Activated CD4-positive, alpha-beta T cell treated with anti-CD3 and anti-CD28 coated beads for 36 hours (primary cell): ENCODE measurements around the gene MEGF11. TPM values are rescaled to one million over a fixed set of nuclear protein-coding genes. Genes with fewer than 3 reads are reported as not detected.

Experiments
- ATAC-seq: fragments of 200-7000 bp; cut with Tn5 transposase; one replicate; pipeline ENCODE4 v1.10.0; 2021; ENCODE audit warnings: mild to moderate bottlenecking, moderate library complexity
- CTCF ChIA-PET: fragments of 350-600 bp; sonication (Branson Sonifier 250); formaldehyde crosslinking; loops from one replicate; lab custom pipeline; 2021; ENCODE audit warnings: antibody characterized with exemption; lab: Charles Lee
- POLR2A ChIA-PET: fragments of 350-600 bp; sonication (Branson Sonifier 250); formaldehyde crosslinking; loops from one replicate; lab custom pipeline; 2021; ENCODE audit warnings: antibody characterized with exemption, inconsistent platforms; lab: Charles Lee
- DNase-seq: peaks from one replicate; pipeline ENCODE4 v3.0.0-alpha.2; 2020
- H3K27ac Mint-ChIP-seq: one replicate; pipeline ENCODE4 v1.8.0; 2021; ENCODE audit warnings: mixed read lengths
- H3K27me3 Mint-ChIP-seq: one replicate; pipeline ENCODE4 v1.8.0; 2021; ENCODE audit warnings: mixed read lengths
- H3K36me3 Mint-ChIP-seq: one replicate; pipeline ENCODE4 v1.8.0; 2021; ENCODE audit warnings: low read depth, mixed read lengths
- H3K4me1 Mint-ChIP-seq: one replicate; pipeline ENCODE4 v1.8.0; 2021; ENCODE audit warnings: mixed read lengths
- H3K4me3 Mint-ChIP-seq: one replicate; pipeline ENCODE4 v1.8.0; 2021; ENCODE audit warnings: mild to moderate bottlenecking, moderate library complexity, mixed read lengths
- H3K9me3 Mint-ChIP-seq: one replicate; pipeline ENCODE4 v1.8.0; 2021; ENCODE audit warnings: low read depth, mixed read lengths
- intact Hi-C, 2 experiments: fragments of 100-400 bp; cut with DNase I in 1 of 2; cut with micrococcal nuclease in 1 of 2; formaldehyde crosslinking; loops; one replicate each; pipeline versions ENCODE4 v1.14.2 to v1.15.1; 2022 to 2024; cut with DNase I, micrococcal nuclease
- total RNA-seq, 2 experiments: library from RNA; stranded (reverse); gene quantifications; one replicate each; pipeline ENCODE4 v1.2.3, GENCODE V29; 2021

Gene MEGF11
- total RNA-seq, result not detected

- Mint-ChIP-seq H3K27me3 (peaks cover 59% of the 10 kb centered on the region), H3K27ac (no peak within 1 kb of the TSS), H3K36me3 (no peaks in the 10 kb centered on the region), H3K9me3 (no peaks in the 10 kb centered on the region), H3K4me1 (peaks cover 6% of the 10 kb centered on the region), H3K4me3 (peak within 1 kb of the TSS; percentile 59)
- CTCF ChIA-PET, result interaction anchor here (1.1 kb wide), 1 partner anchor 34 kb away, joined by 3 read pairs; no protein-coding TSS in a partner anchor
- POLR2A ChIA-PET, result no interaction called here
- no peak for ATAC-seq
- intact Hi-C loops, result loop anchor here in 1 of 2 experiments (5.0 kb wide), 1 partner anchor 39 kb away; the partner anchor contains the start of gene DIS3L
- DNase-seq, result peak; percentile 15
These were observed at the start of gene MEGF11 for GRCh38 chr15:66253418-66254088. Gene MEGF11 (minus strand): TSS chr15:66253750. CDS start chr15:66128403, 125,347 bp downstream.

GRCh38 chr15:66302489-66303278 is 49.1 kb upstream of the MEGF11 start:
- ChIA-PET CTCF (interaction anchor here (0.6 to 1.1 kb wide), 2 partner anchors 10 to 69 kb away, joined by 3 read pairs; no protein-coding TSS in a partner anchor), POLR2A (no interaction called here)
- Mint-ChIP-seq H3K27me3 (no peaks in the 10 kb centered on the region), H3K36me3 (peaks cover 10% of the 10 kb centered on the region), H3K4me1 (no peaks in the 10 kb centered on the region), H3K9me3 (no peaks in the 10 kb centered on the region), H3K27ac (peak overlapping the region; percentile 1), H3K4me3 (no peak overlapping the region)
- ATAC-seq, result no peak
- no peak for DNase-seq
- intact Hi-C loops, result no loop called here

GRCh38 chr15:66298803-66299251 is 45.3 kb upstream of the MEGF11 start:
- peaks cover 12% of the 10 kb centered on the region for H3K36me3 Mint-ChIP-seq
- CTCF ChIA-PET, result interaction anchor here (0.8 kb wide), 1 partner anchor 10 kb away, joined by 8 read pairs; no protein-coding TSS in a partner anchor
- no peaks in the 10 kb centered on the region for H3K27me3 Mint-ChIP-seq
- peak overlapping the region; percentile 2 for H3K27ac Mint-ChIP-seq
- H3K9me3 Mint-ChIP-seq, result no peaks in the 10 kb centered on the region
- POLR2A ChIA-PET, result no interaction called here
- no peak for ATAC-seq
- no peak overlapping the region for H3K4me3 Mint-ChIP-seq
- no peak for DNase-seq
- intact Hi-C loops, result loop anchor here in 1 of 2 experiments (10.0 kb wide), 1 partner anchor 684 kb away; the partner anchor contains the start of gene INTS14
- peaks cover 26% of the 10 kb centered on the region for H3K4me1 Mint-ChIP-seq

DNA sequence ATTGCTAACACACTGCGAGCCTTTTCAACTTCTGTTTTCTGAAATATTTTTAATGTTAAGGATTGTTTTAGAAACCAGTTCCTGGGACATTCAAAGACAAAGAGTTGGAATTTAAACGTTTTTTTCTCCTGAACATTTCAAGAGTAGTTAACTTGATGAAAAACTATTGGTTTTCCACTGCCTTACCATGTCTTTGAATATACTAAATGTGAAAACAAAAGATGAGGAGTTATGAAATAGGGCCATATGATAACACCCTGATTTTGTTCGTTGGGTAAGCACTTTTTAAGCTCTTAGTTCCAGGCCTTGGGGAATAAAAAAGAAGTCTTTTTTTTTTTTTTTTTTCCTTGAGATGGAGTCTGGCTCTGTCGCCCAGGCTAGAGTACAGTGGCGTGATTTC is 42.6 kb upstream of the MEGF11 start:
- Mint-ChIP-seq H3K27ac (no peak overlapping the region), H3K4me1 (peaks cover 40% of the 10 kb centered on the region), H3K36me3 (peaks cover 11% of the 10 kb centered on the region), H3K9me3 (no peaks in the 10 kb centered on the region), H3K4me3 (no peak overlapping the region), H3K27me3 (no peaks in the 10 kb centered on the region)
- ChIA-PET CTCF (interaction anchor here (1.6 kb wide), 1 partner anchor 202 kb away, joined by 9 read pairs; the partner anchor contains the start of gene SNAPC5), POLR2A (no interaction called here)
- no peak for DNase-seq
- ATAC-seq, result no peak
- intact Hi-C loops, result loop anchor here in 1 of 2 experiments (10.0 kb wide), 1 partner anchor 681 kb away; the partner anchor contains the start of gene INTS14

DNA sequence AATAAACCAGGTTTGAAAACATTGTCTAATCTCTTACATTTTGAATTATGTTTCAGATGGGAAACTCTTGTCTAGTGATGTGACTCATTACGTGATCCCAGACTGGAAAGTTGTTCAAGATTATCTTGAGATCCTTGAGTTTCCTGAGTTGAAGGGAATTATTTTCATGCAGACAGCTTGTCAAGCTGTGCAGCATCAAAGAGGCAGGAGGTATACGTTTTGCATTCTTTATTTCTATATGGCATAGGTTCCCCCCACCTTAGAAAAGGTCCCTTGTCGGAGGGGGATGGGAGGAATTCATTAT is 41.3 kb upstream of the MEGF11 start:
- CTCF ChIA-PET, result interaction anchor here (0.6 to 1.6 kb wide), 5 partner anchors 9 to 254 kb away, joined by 3 to 9 read pairs (median 3); partner anchors contain the start of gene SNAPC5
- Mint-ChIP-seq H3K4me3 (peak overlapping the region; percentile 86), H3K36me3 (peaks cover 3% of the 10 kb centered on the region), H3K9me3 (no peaks in the 10 kb centered on the region), H3K4me1 (peaks cover 49% of the 10 kb centered on the region), H3K27ac (peak overlapping the region; percentile 88), H3K27me3 (no peaks in the 10 kb centered on the region)
- DNase-seq, result no peak
- intact Hi-C loops, result loop anchor here (1.0 to 10.0 kb wide), 7 partner anchors 43 to 680 kb away; partner anchors contain the start of genes INTS14 (in 1 of the 2), MAP2K1 (in 1 of the 2), MEGF11 (in 1 of the 2) and RPL4 (in 1 of the 2)
- POLR2A ChIA-PET, result no interaction called here
- no peak for ATAC-seq

DNA sequence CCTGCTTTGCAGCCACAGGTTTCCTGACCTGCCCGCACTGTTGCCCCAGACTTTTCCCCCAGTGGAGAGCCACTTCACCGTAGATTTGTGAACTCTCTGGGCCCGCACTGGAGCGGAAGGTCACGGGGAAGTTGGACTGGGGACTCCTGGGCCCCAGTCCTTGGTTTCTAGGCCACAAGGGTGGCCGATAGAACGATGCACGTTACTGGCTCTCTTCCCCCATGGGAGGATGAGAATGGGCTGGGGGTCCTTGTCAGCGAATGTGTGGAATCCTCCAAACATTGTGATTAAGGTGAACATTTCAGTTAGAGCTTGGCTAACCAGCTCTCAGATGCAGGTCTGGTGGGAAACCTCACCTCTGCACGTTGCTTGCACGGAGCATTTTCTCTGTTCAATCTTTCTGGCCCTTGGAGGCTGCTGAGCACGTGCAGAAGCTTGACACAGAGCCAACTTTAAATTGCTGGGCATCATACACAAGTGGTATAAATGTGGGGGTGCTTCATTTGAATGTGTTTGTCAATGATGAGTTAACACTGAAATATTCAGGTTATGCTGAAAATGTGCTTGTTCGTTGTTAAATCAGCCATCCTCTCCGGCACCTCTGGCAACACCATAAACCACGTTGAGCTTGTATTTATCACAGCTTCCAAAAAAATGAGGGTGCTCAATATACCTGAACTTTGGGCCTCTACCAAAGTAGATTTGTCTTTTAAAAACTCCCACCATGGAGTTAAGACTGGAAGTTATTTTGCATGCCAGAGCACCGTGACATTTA is 40.8 kb upstream of the MEGF11 start:
- ChIA-PET CTCF (interaction anchor here (0.6 to 1.6 kb wide), 6 partner anchors 9 to 551 kb away, joined by 3 to 9 read pairs (median 3); partner anchors contain the start of gene SNAPC5), POLR2A (no interaction called here)
- Mint-ChIP-seq H3K36me3 (peaks cover 2% of the 10 kb centered on the region), H3K9me3 (no peaks in the 10 kb centered on the region), H3K27me3 (no peaks in the 10 kb centered on the region), H3K27ac (peak overlapping the region; percentile 88), H3K4me3 (peak overlapping the region; percentile 86), H3K4me1 (peaks cover 49% of the 10 kb centered on the region)
- intact Hi-C loops, result loop anchor here (1.0 to 10.0 kb wide), 7 partner anchors 42 to 680 kb away; partner anchors contain the start of genes INTS14 (in 1 of the 2), MAP2K1 (in 1 of the 2), MEGF11 (in 1 of the 2) and RPL4 (in 1 of the 2)
- peak; percentile 37 for ATAC-seq
- peak; percentile 48 for DNase-seq

- Mint-ChIP-seq H3K4me1 (peaks cover 49% of the 10 kb centered on the region), H3K36me3 (peaks cover 2% of the 10 kb centered on the region), H3K4me3 (peak within 1 kb of the TSS; percentile 86), H3K27ac (peak within 1 kb of the TSS; percentile 90), H3K9me3 (no peaks in the 10 kb centered on the region), H3K27me3 (no peaks in the 10 kb centered on the region)
- DNase-seq (peak; percentile 75), ATAC-seq (peak; percentile 80)
- intact Hi-C loops, result loop anchor here (1.0 to 10.0 kb wide), 13 partner anchors 41 to 776 kb away; partner anchors contain the start of genes INTS14 (in 2 of the 2), RPL4 (in 2 of the 2), SNAPC5 (in 2 of the 2) and TIPIN (in 2 of the 2)
- CTCF ChIA-PET, result interaction anchor here (0.6 to 0.9 kb wide), 3 partner anchors 8 to 550 kb away, joined by 3 to 4 read pairs (median 3); no protein-coding TSS in a partner anchor
- POLR2A ChIA-PET, result no interaction called here
These were observed 40.0 kb upstream of the MEGF11 start, which contains the start of gene DIS3L for GRCh38 chr15:66293419-66294156. Gene DIS3L (plus strand): TSS chr15:66293568. CDS start chr15:66293597, 29 bp downstream.

GRCh38 chr15:66292571-66293418 is 39.2 kb upstream of the MEGF11 start:
- intact Hi-C loops, result loop anchor here (1.0 to 10.0 kb wide), 8 partner anchors 40 to 775 kb away; partner anchors contain the start of genes INTS14 (in 2 of the 2), DPP8 (in 1 of the 2), MEGF11 (in 1 of the 2) and RAB11A (in 1 of the 2)
- Mint-ChIP-seq H3K27me3 (no peaks in the 10 kb centered on the region), H3K27ac (peak overlapping the region; percentile 90), H3K9me3 (no peaks in the 10 kb centered on the region), H3K36me3 (peaks cover 2% of the 10 kb centered on the region), H3K4me1 (peaks cover 49% of the 10 kb centered on the region), H3K4me3 (peak overlapping the region; percentile 79)
- ChIA-PET POLR2A (interaction anchor here (0.7 kb wide), 1 partner anchor 347 kb away, joined by 3 read pairs; no protein-coding TSS in a partner anchor), CTCF (interaction anchor here (0.6 to 1.1 kb wide), 4 partner anchors 41 to 163 kb away, joined by 3 to 7 read pairs (median 3); no protein-coding TSS in a partner anchor)
- DNase-seq (peak; percentile 15), ATAC-seq (no peak)
